SK-N-MC (cell line): Measurements from ENCODE around the gene PCBP1.

Source experiments
- EZH2 ChIP-seq: fragments of 200-600 bp; sonication (generic); IDR thresholded peaks from one replicate; pipeline ENCODE4 v1.6.1; 2017; ENCODE audit warnings: antibody characterized with exemption
- POLR2AphosphoS5 ChIP-seq: IDR thresholded peaks from 2 replicates; pipeline ENCODE4 v1.6.1; 2012; ENCODE audit warnings: mild to moderate bottlenecking, low read depth, low read length, borderline replicate concordance

DNA sequence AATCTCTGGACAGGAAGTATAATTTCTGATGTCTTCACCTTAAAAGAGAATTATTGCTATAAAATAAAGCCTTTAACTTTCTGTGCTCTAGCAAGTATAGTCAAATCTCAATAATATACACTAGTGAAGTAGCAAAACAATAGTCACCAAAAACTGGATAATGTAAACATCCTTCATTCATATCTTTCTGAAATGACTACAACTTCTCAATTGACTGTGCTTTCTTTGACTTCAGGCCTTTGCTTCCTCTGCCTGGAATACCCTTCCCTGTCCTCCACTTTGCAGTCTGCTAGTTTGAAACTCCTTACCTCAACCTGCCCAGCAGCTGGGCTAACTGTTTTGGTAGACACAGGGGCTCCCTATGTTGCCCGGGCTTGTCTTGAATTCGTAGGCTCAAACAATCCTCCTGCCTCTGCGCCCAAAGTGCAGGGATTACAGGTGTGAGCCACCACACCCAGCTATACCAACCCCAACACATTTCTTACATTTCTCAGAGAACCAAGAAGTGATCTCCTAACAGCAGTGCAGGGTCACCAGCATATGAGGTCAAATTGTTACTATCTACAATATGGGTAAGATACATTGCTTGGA is 6.6 kb upstream of the PCBP1 start:
- TF ChIP-seq EZH2 (no peak), POLR2AphosphoS5 (no peak)
